SH-SY5Y (cell line): ENCODE data around the gene ZFAND4.

Experiments
- GATA2 ChIP-seq: IDR thresholded peaks from 2 replicates; pipeline ENCODE4 v1.6.1; 2011; ENCODE audit warnings: mild to moderate bottlenecking, low read depth, low read length
- GATA3 ChIP-seq: IDR thresholded peaks from 2 replicates; pipeline ENCODE4 v1.6.1; 2011; ENCODE audit warnings: low read depth, mild to moderate bottlenecking, low read length, moderate library complexity

The ZFAND4 gene

GRCh38 chr10:45627412-45628048, 45.0 kb downstream of the ZFAND4 start:
- TF ChIP-seq GATA2 (no peak), GATA3 (no peak)

DNA sequence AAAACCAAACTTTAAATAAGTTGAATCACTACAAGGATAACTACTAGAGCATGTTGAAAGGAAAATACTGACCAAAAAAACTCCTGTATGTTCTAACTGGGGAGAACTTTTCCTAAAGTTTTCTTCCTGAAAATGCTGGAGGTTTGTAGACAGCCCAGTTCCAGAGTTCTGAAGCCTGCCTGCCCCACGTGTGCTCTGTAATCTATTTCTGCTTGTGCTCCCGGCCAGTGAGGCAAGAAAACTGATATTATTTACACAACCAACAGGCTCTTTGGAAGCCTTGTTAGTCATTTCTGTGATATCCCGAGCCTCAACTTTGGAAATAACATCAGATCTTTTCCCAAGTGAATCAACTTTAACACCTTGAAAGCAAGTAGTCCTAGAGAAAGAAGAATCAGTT, 46.7 kb downstream of the ZFAND4 start:
- TF ChIP-seq GATA2 (no peak), GATA3 (no peak)

GRCh38 chr10:45624724-45625123, 47.8 kb downstream of the ZFAND4 start:
- no peak for TF ChIP-seq GATA3
- TF ChIP-seq GATA2 = no peak

- TF ChIP-seq GATA2 (no peak), GATA3 (no peak)
Measured at GRCh38 chr10:45614869-45615268, 57.7 kb downstream of the ZFAND4 start.

GRCh38 chr10:45612741-45613140, 59.8 kb downstream of the ZFAND4 start:
- TF ChIP-seq GATA3 (no peak), GATA2 (no peak)

DNA sequence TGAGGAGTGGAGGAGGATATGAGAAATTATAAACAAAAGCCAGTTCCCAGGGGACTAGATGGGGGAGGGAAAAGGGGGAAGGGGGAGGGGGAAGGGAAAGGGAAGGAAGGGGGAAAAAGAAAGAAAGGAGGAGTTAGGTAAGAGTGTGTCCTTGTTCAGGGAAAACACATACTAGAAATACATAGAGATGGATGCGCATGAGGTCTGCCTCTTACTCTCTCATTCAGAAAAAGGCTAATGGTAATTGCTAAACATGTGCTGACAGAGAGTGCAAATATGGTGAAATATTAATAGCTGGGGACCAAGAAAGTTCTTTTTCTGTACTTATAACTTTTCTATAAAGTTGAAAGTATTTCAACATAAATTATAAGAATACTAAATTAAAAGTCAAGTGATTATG, 64.5 kb downstream of the ZFAND4 start:
- TF ChIP-seq GATA3 (no peak), GATA2 (no peak)

DNA sequence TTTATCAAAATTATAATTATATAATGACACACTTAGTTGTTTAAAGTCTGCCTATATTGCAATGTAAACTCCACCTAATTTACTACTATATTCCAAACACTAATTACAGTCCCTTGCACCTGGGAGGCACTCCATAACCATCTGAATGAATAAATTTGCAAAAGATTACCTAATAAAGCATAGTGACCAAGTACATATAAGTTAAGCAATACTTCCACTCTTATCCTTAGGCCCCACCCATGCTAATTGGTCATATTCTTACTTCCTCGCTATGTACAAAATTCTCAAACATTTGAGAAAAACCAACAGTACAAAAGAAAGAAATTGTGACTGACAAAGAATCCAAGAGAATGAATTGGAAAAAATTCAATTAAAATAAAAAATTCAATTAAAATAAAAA, 65.3 kb downstream of the ZFAND4 start:
- no peak for TF ChIP-seq GATA2
- no peak for TF ChIP-seq GATA3

GRCh38 chr10:45602836-45603235, 69.7 kb downstream of the ZFAND4 start:
- no peak for TF ChIP-seq GATA3
- TF ChIP-seq GATA2 = no peak

DNA sequence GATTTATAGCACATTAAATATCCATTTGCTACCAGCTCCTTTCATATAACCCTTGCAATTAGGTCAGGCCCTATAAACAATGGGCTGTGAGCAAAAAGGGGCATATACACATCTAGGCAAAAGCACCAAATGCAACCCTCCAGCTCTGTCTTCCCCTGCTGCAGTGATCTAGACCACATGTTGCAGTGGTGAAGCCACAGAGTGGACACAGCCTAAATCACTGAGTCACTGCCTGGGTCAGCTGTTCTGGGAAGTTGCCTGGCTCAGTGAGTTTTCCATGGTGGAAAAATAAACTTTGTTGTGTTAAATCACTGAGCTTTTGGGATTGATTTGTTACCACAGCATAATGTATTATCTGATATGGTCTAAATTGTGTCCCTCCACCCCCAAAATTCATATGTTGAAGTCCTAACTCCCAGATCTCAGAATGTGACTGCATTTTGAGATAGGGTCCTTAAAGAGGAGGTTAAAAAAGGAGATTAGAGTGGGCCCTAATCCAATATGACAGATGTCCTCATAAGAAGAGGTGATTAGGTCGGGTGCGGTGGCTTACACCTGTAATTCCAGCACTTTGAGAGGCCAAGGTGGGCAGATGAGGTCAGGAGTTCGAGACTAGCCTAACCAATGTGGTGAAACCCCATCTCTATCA, 70.4 kb downstream of the ZFAND4 start:
- TF ChIP-seq GATA2 (no peak), GATA3 (no peak)

DNA sequence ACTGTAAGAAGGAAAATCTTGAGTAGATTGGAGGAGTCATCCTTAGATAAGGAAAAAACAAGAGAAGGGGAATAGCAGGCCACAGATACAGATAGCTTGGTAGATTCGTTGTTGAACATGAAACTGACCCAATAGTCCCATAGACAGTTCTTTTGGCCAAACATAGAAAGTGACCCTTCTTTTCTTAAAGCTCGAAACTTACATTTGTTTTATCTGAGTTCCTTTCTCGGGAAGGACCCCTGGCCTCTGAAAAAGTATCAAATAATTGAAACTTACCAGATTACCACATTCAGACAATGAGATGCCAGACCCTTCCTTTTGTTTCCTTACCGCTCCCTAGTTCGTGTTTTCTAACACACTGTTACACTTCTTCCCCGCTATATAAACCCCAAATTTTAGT, 72.9 kb downstream of the ZFAND4 start:
- TF ChIP-seq GATA3 (no peak), GATA2 (no peak)

DNA sequence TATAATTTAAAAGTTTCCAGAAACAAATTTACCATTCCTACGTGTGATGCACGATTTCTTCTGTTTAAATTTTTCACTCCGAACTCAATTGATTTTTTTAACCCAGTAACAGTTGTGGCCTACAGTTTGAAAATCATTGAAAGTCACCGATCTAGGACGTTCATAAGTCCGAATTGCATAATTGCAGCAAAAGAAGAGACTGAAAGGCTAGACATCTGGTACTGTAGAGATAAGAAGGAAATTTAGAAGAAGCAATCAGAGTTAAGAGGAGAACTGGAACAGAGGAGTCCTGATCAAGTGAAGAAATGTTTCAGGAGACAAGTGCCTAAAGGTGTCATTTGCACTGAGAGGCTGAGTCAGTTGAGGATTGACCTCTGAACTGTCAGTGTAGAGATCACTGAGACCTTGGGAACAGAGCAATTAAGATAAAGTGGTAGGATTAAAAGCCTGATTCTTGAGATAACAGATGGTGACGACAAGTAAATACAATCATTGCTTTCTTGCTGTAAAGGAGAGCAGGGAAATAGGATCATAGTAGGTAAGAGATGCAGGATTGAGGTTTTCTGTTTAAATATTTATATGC, 73.5 kb downstream of the ZFAND4 start:
- TF ChIP-seq GATA2 (no peak), GATA3 (no peak)

DNA sequence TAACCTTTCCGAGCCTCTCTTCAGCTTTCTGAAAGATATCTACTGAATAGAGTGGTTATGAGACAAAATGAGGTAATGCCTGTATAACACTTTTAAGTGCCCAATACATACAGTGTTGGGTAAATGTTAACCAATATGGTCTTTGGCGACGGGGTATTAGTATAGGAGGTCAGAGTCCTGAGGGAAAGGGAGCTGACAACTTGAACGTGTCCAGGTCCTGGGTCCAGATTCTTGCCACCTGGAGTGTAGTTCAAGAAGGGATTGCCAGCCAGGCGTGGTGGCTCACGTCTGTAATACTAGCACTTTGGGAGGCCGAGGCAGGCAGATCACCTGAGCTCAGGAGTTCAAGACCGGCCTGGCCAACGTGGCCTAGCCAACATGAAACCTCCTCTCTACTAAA, 76.0 kb downstream of the ZFAND4 start:
- no peak for TF ChIP-seq GATA2
- TF ChIP-seq GATA3 = no peak

GRCh38 chr10:45594276-45595157, 78.1 kb downstream of the ZFAND4 start:
- TF ChIP-seq GATA2 (no peak), GATA3 (no peak)

DNA sequence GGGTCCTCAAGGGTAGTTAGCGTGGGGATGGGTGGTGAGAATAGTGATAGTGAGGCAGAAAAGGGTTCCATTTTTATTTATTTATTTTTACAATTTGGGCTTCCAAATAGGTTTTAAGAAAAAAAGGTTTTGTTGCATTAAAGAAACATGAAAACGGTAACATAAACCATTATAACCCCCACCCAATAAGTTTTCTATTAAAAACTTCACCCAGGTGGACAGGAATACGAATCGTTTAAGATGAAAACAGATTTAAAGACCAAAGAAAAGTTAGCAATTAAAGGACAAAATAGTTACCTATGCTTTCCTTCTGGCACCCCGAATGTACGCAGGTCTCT, 78.7 kb downstream of the ZFAND4 start:
- TF ChIP-seq GATA2 (no peak), GATA3 (no peak)
